HG02840 (cell line): ENCODE results near the gene TNFAIP2.

Experiments used
- ATAC-seq: cut with Tn5 transposase; IDR thresholded peaks from one replicate; pipeline ENCODE4 v1.9.1; 2021; ENCODE audit warnings: mild to moderate bottlenecking, moderate library complexity, moderate number of reproducible peaks; ENCODE audit not compliant: unreplicated experiment, low FRiP score

TNFAIP2 gene

DNA sequence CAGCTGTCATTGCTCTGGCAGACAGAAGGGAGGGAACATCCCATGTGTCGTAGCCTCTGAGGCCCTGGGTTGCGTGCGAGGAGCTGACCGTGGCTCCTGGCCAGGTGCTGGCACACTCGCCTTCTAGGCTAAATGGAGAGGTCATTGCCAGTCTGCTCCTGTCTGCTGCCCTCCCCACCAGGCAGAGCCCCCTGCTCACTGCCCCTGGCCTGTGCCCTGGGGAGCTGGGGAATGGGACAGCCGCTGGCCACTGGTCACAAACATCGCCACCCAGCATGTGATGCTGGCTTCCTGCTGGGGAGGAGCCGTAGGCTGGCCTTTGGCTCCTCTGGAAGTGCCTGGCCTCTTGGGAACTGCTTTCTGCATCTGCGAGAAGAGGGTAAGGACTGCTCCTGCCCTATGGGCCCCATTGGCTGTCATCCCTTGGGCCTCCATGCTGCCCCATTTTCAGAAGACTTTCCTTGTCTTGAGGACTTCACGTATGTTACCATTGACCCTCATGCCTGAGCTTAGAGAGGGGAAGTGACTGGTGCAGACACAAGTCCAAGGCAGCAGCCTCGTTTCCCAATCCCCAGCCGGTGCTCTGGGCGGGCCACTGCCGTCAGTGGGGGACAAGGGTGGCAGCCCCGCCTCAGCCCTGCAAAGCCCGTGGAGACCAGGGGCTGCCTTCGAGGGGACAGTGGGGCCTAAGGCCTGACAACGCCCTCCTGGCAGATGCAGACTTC lies 2.0 kb upstream of the TNFAIP2 start:
- no peak for ATAC-seq

DNA sequence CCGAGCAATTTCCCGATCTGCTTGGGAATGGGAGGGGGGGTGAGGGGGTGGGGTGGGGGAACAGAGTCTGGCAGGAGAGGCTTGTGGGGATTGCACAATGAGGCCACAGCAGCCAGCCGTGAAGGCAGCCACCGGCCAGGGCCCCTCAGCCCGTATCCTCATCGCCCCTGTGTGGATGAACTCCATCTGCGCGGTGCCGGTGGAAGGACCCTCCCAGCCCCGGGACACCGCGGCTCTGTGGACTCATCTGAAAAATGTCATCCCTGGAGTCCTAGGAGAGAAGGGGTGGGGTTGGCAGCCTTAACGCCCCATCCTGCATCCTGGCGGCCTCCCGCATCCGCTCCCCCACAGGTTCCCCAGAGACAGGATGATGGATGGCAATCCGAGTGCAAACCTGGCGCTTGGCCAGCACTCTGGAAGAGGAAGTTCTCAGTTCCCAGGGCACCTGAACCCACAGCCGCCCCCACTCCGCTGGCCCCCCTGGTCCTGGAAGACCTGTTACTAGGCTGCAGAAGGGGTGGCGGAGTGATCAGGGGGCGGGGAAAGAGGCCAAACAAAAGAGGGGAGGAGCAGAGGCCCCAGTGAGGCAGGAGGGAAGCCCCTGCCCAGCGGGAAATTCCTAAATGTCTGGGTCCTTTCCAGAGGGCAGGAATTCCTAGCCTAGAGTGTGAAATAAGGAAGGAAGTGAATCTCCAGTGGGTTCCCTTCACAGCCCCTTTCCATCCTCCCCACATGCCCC lies 1.2 kb upstream of the TNFAIP2 start:
- no peak for ATAC-seq

DNA sequence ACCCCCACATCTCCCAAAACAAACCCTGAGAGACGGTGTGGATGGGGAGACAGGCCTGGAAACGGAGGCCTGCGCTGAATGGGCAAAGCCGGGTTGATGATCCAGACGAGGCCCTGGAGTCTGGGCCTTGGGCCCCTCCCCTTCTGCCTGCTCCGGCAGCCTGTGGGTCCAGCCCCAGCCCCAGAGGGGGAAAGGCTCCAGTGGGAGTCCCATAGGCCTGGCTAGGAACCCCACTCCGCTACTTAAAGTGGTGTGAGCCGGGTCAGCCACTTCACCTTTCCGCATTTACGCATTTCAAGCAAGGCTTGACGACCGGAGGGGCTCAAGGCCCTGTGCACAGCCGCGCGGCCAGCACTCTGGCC lies 695 bp upstream of the TNFAIP2 start:
- ATAC-seq, result no peak

DNA sequence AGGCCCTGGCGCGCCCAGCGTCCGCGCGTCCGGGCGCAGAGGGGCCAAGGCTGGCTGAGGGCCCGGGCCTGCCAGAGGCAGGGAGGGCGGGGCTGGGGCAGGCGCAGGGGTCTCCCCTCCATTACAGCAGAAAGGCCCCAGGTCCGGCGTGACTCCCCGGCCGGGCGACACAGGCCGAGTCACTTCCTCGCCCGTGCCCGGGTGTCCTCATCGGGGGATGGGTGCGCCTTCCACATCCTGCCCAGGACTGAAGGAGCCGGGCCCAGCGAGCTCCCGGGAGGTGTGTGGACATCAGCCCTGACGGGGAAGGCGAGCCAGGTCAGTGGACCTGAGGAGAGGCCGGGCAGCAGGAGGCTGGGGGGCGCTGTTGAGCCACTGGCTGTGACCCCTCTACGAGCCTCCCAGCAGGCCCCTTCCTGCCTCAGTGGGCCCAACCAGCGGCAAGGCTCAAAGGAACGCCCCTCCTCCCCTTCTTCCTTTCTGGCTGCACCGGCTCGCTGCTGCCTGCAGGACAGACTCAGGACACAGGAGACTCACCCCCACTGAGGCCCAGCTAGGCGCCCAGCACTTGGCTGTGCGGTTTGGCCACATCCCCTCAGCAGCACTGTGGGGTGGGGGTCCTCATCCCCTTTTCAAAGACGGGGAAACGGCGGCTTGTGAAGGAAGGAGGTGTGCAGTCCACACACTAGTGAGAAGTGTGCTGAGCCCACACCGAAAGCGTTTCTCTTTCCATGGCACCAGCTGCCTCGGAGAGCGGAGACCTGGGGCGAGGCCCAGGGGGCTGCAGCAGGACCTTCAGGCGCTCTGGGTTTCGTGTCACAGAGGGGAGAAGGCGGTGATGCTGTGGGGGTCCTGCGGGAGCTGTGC lies 606 bp downstream of the TNFAIP2 start:
- no peak for ATAC-seq

DNA sequence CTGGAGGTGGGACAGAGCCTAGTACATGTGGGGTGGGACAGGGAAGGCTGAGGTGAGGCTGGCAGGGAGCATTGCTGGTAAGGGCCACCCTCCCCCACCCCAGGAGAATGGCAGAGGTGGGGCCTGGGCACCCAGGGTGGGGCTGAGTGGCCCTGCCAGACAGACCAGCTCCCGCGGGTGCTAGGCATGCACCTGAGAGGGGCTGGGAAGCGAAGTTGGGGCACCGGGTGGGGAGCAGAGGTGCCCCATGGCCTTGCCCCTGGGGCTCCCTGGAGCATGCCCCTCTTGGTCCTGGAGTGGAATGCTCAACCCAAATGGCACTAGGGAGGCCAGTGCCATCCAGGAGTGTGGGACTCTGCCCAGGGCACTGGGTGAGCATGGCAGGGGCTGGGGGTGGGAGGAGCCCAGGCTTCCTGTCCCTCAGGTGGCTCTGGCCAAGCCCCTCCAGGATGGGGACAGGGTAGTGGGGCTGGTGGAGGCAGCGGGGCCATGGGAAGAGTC lies 1.3 kb downstream of the TNFAIP2 start:
- ATAC-seq, result no peak

DNA sequence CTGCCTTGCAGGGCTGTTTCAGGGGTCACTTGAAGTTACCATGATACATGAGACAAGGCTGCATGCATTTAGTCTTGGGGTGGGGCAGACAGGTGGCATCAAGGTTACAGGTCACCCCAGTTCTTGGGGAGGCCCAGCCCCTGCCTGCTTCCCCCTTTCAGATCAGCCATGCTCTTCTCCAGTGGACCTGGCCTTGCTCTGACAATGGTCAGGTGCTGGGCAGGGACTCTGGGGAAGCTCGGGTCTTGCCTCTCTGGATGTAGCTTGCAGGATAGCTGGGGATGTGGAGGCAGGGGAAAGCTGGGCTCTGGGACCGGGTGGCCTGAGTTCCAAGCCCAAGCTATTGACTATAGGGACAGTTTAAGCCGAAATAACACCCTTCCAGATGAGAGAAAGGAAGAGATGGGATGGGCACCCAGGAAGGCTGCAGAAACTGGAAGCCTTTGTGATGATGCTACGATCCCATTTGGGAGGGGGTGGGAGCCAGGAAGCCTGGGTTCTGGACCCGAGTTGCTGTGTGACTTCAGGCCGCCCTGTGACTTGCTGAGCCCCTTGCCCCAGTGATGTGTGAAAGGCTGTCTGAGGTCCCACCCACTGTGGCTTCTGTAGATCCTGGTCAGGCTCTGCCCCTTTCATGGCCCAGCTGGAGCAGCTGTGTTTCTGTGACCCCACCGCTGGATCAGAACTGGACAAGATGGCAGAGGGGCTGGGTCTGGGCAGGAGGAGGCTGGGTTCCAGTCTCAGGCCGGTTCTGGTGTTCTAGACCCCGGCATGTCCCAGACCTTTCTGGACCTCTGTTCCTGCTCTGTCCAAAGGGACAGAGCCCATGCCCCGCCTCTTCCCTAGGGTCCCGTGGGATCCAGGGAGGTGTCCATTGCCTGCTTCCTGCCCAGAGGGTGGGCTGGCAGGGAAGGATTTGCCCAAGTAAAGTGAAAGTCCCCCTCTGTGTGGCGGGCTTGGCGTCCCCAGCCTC lies 2.1 kb downstream of the TNFAIP2 start:
- ATAC-seq, result no peak

DNA sequence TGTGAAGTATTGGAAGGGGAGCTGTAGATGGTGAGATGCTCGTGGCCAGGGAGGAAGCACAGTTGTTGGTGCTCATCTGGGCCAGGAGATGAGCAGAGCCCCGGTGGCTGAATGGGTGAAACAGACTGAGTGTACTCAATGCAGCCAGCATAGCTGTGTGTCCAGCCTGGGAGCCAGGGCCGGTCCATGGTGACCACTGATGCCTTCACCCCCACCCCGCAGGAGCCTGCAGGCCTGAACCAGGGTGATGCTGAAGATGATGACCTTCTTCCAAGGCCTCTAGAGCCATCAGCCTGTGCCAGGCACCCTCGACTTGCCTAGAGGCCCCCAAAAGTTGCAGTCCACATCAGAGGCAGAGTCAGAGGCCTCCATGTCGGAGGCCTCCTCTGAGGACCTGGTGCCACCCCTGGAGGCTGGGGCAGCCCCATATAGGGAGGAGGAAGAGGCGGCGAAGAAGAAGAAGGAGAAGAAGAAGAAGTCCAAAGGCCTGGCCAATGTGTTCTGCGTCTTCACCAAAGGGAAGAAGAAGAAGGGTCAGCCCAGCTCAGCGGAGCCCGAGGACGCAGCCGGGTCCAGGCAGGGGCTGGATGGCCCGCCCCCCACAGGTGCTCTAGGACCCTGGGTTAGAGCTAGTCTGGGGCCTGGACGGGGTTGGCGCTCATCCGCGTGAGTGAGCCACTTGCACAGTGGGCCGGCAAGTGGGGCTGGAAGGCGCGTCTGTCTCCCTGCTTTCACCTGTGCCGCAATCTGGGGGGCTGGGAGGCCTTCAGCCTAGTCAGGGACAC lies 3.0 kb downstream of the TNFAIP2 start:
- no peak for ATAC-seq

DNA sequence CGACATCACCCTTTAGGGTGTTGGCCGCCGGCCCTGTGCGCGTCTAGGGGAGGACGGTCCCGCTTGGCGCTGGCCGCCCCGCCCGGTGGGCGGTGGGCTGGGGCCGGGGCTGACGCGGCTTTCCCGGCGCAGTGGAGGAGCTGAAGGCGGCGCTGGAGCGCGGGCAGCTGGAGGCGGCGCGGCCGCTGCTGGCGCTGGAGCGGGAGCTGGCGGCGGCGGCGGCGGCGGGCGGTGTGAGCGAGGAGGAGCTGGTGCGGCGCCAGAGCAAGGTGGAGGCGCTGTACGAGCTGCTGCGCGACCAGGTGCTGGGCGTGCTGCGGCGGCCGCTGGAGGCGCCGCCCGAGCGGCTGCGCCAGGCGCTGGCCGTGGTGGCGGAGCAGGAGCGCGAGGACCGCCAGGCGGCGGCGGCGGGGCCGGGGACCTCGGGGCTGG lies 3.6 kb downstream of the TNFAIP2 start:
- ATAC-seq, result no peak

DNA sequence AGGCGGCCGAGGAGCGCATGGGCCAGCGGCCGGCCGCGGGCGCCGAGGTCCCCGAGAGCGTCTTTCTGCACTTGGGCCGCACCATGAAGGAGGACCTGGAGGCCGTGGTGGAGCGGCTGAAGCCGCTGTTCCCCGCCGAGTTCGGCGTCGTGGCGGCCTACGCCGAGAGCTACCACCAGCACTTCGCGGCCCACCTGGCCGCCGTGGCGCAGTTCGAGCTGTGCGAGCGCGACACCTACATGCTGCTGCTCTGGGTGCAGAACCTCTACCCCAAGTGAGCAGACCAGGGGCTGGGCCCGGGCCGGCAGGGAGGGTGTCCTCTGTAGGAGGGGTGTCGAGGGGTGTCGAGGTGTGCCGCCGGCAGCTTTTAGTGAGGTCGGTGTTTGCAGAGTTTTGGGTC lies 4.1 kb downstream of the TNFAIP2 start:
- ATAC-seq, result no peak

DNA sequence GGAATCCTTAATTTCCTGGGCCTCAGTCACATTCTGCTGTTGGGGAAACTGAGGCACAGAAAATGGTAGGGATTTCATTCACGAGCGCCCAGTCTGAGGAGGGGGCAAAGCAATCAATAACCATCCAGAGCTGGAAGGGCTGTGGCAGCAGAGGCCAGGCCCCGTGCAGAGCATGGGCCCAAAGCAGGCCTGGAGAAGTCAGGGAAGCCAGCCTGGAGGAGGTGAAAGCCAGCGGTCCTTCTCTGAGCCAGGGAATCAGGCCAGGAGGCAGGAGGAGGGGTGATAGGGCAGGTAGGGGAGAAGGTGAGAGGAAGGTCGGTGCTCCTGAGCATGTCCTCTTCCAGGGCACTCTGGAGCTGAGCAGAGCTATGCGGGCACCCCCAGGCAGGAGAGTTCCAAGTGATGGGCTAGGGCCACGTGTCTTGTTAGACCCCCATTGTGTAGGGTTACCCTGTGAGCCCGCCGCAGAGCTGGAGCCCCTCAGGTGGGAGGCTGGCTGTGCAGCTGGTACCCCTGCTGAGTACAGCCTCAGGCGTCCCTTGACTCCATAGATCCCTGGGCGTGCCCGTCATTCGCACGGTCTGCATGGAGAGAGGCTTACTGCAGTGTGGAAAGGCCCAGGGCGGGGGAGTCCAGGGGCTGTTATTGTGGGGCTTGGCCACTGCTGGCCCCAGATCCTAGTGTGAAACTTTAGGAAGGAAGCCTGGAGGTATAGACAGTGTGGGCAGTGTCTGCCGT lies 4.8 kb downstream of the TNFAIP2 start:
- ATAC-seq, result no peak

DNA sequence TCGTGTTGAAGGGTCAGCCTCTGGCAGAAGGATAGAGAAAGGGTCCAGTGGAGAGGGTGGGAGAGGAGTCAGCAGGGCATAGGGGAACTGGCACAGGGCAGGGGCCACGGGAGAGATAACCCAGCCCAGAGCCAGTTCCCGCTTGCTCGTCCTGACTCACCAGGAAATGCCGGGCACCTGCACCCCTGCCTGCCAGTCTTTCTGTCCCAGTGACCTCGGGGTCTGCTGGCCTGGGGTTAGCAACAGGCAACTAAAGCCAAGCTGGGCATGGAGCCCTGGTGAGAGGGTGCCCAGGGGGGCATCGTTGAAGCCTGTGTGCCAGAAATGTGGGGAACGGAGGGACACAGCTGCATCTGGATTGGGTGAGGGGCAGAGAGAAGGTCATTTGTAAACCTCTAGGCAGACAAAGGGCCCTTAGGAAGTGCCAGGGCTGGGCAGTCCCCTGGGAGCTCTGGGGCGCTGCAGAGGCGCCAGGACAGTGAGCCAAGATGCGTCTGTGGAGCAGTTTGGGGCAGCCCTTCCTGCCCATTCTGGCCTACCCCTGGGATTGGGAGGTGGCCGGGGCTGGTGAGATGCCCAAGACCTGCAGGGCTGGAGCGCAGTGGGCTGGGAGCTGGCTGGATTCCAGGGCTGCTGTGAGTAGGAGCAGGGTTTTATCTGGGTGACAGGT lies 5.5 kb downstream of the TNFAIP2 start:
- ATAC-seq, result no peak

DNA sequence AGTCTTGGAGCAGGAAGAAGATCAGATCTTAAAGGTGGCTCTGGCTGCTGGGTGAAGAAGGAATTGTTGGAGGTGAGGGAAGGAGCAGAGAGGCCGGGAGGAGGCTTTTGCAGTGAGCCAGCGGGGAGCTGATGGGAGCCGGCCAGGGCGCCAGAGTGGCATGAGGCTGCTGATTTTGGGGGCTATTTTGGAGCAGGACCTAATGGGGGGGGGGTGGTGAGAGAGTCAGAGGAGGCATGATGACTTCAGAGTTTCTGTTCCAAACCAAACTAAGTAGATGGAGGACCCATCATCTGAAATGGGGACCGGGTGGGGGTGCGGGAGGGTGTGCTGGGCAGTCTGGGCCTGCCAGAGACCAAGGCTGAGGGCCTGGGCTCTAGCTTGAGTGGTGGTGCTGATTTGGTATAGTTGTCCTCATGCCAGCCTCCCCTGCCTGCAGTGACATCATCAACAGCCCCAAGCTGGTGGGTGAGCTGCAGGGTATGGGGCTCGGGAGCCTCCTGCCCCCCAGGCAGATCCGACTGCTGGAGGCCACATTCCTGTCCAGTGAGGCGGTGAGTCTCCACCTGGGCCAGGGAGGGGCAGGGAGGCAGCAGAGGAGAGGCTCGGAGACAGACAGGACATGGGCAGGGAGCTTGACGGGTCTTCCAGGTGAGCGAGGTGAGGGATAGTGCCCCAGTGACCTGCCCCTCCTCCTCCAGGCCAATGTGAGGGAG lies 6.2 kb downstream of the TNFAIP2 start:
- ATAC-seq, result no peak

DNA sequence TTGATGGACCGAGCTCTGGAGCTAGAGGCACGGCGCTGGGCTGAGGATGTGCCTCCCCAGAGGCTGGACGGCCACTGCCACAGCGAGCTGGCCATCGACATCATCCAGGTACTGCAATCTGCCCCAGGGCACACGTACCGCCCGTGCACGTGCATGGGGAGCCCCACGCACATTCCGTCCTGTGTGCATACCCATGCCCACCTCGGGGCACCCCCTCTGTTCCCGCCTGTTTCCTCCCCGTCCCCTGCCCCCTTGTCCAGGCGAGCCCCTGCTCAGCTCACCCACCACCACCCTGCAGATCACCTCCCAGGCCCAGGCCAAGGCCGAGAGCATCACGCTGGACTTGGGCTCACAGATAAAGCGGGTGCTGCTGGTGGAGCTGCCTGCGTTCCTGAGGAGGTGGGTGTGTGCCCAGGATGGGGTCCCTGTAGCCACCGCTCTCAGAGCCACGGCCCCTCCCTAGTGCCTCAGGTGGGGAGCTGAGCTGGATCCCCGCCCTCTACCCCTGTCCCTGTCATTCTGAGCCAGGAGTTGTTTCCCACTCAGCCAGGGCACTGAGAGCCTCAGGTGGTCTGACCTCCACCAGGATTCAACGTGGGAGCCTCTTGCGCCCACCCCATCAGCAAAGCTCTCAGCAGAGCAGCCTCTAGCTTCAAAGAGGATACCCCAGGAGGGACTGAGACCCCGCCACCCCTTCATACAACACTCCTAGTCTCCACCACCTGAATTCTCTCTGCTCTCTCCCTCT lies 6.9 kb downstream of the TNFAIP2 start:
- no peak for ATAC-seq

DNA sequence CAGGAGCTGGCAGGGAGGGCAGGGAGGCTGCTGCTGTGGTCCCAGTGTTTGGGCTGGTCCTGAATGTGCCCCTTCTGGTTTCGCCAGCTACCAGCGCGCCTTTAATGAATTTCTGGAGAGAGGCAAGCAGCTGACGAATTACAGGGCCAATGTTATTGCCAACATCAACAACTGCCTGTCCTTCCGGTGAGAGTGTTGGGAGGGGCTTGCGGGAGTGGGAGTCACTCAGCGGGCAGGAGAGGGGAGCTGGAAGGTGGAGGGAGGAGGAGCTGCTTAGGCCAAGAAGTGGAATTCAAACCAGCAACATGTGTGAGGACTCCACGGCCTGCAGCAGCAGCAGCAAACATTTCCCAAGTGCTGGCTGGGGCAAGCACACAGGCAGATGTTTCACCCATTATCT lies 7.7 kb downstream of the TNFAIP2 start:
- ATAC-seq, result no peak

DNA sequence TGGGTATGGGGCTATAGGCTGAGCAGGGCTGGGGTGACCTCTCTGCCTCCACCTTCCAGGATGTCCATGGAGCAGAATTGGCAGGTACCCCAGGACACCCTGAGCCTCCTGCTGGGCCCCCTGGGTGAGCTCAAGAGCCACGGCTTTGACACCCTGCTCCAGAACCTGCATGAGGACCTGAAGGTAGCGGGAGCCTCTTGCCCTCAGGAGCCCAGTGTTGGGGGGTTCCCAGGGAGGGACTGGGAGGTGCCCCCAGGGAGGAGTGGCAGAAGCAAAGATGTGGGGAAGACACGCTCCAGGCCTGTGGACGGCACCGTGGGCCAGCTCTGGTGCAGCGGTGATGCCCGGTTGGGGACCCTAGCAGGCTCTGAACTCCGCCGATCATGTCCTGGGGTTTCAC lies 8.3 kb downstream of the TNFAIP2 start:
- ATAC-seq, result no peak

DNA sequence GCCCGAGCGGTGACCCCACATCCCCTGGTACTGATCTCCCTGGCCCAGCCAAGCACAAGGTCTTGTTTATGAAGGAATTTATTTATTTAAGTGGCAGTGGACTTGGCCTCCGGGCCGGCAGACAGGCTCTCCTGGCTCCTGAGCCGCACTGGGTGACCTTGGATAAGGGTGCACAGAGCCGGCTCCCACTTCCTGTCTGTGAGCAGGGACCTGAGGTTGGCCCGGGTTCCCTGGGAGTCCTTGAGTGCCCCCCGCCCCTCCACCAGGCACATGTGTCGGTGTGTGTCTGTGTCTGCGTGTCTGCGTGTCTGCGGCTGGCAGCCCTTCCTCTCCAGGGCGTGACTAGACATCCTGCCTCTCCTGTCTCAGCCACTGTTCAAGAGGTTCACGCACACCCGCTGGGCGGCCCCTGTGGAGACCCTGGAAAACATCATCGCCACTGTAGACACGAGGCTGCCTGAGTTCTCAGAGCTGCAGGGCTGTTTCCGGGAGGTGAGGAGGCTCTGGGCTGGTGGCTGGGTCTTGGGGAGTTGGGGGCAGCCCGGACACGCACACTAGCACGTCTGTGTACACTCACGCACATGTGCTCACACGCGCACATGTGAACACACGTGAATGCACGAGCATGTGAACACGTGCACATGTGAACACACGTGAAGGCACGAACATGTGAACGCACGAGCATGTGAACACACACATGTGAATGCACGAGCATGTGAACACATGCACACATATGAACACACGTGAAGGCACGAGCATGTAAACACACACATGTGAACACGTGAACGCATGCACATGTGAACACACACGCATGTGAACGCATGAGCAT lies 9.3 kb downstream of the TNFAIP2 start:
- ATAC-seq, result no peak
